Neural cell (in vitro differentiated cells): Measurements from ENCODE around the gene CEP97. TPM values are rescaled to one million over a fixed set of nuclear protein-coding genes. Genes with fewer than 3 reads are reported as not detected.

Experiments
- H2AFZ ChIP-seq: fragments of 200-600, 300-800 bp; sonication (generic), shearing (Covaris generic); 2 replicates; pipeline ENCODE4 v1.6.0; 2014; ENCODE audit warnings: low read depth, mild to moderate bottlenecking, antibody characterized with exemption, low read length, moderate library complexity
- H3F3A ChIP-seq: fragments of 200-600 bp; shearing (Covaris generic); 2 replicates; pipeline ENCODE4 v1.6.1; 2016; ENCODE audit warnings: mild to moderate bottlenecking, moderate library complexity, mixed read lengths, antibody characterized with exemption, low read length; ENCODE audit not compliant: insufficient read depth, poor library complexity, severe bottlenecking
- H3K27ac ChIP-seq: fragments of 200-600, 300-800 bp; sonication (generic), shearing (Covaris generic); 2 replicates; pipeline ENCODE4 v1.5.1; 2014; ENCODE audit warnings: mild to moderate bottlenecking, low read length, moderate library complexity
- H3K27me3 ChIP-seq: fragments of 300-800, 200-600 bp; sonication (generic), shearing (Covaris generic); 2 replicates; pipeline ENCODE4 v1.6.0; 2014; ENCODE audit warnings: mild to moderate bottlenecking, low read depth, low read length, moderate library complexity; ENCODE audit not compliant: insufficient read depth
- H3K36me3 ChIP-seq: fragments of 300-800, 200-600 bp; sonication (generic), shearing (Covaris generic); 2 replicates; pipeline ENCODE4 v1.5.1; 2014; ENCODE audit warnings: mild to moderate bottlenecking, antibody characterized with exemption, low read length, moderate library complexity; ENCODE audit not compliant: insufficient read depth
- H3K4me2 ChIP-seq: fragments of 300-800, 200-600 bp; sonication (generic), shearing (Covaris generic); 2 replicates; pipeline ENCODE4 v1.6.0; 2014; ENCODE audit warnings: mild to moderate bottlenecking, low read length
- H3K4me3 ChIP-seq: fragments of 300-800, 200-600 bp; sonication (generic), shearing (Covaris generic); 2 replicates; pipeline ENCODE4 v1.5.1; 2014; ENCODE audit warnings: mild to moderate bottlenecking, low read length, moderate library complexity
- H3K79me2 ChIP-seq: fragments of 200-600 bp; shearing (Covaris generic); replicated peaks from 2 replicates; pipeline ENCODE4 v1.6.0; 2014; ENCODE audit warnings: mild to moderate bottlenecking, low read length, moderate library complexity; ENCODE audit not compliant: insufficient read depth
- H3K9ac ChIP-seq: fragments of 300-800, 200-600 bp; sonication (generic), shearing (Covaris generic); 2 replicates; pipeline ENCODE4 v1.6.1; 2016; ENCODE audit warnings: mild to moderate bottlenecking, low read length, mixed read lengths
- H3K9me2 ChIP-seq: fragments of 200-600 bp; shearing (Covaris generic); 2 replicates; pipeline ENCODE4 v1.6.1; 2016; ENCODE audit warnings: mild to moderate bottlenecking, low read length, mixed read lengths; ENCODE audit not compliant: insufficient read depth
- H3K9me3 ChIP-seq: fragments of 200-600, 300-800 bp; sonication (generic), shearing (Covaris generic); 2 replicates; pipeline ENCODE4 v1.6.1; 2016; ENCODE audit warnings: mild to moderate bottlenecking, mixed run types, low read length, moderate library complexity, mixed read lengths
- H4K20me1 ChIP-seq: fragments of 200-600 bp; shearing (Covaris generic); 2 replicates; pipeline ENCODE4 v1.6.1; 2016; ENCODE audit warnings: mild to moderate bottlenecking, mixed run types; ENCODE audit not compliant: insufficient read depth
- CTCF ChIP-seq: fragments of 450-650 bp; IDR thresholded peaks from 2 replicates; pipeline ENCODE4 v1.5.1; 2014; ENCODE audit warnings: antibody characterized with exemption, mild to moderate bottlenecking, moderate library complexity; ENCODE audit not compliant: poor library complexity, severe bottlenecking
- EP300 ChIP-seq: fragments of 450-650 bp; conservative IDR thresholded peaks from 2 replicates; pipeline ENCODE4 v1.6.1; 2014; ENCODE audit warnings: antibody characterized with exemption, mild to moderate bottlenecking, moderate library complexity; ENCODE audit not compliant: poor library complexity, severe bottlenecking
- EZH2 ChIP-seq: fragments of 200-600, 300-800 bp; shearing (Covaris generic), sonication (generic); IDR thresholded peaks from 2 replicates; pipeline ENCODE4 v1.6.1; 2014; ENCODE audit warnings: antibody characterized with exemption, low read length, borderline replicate concordance, mild to moderate bottlenecking; ENCODE audit not compliant: insufficient read depth, poor library complexity, severe bottlenecking
- MXI1 ChIP-seq: fragments of 450-650 bp; conservative IDR thresholded peaks from 2 replicates; pipeline ENCODE4 v1.6.1; 2014; ENCODE audit warnings: antibody characterized with exemption, mild to moderate bottlenecking; ENCODE audit not compliant: poor library complexity, severe bottlenecking
- POLR2AphosphoS5 ChIP-seq: IDR thresholded peaks from 2 replicates; pipeline ENCODE4 v1.6.1; 2012
- RAD21 ChIP-seq: fragments of 450-650 bp; conservative IDR thresholded peaks from 2 replicates; pipeline ENCODE4 v1.6.1; 2014; ENCODE audit warnings: antibody characterized with exemption, mild to moderate bottlenecking, moderate library complexity
- REST ChIP-seq: IDR thresholded peaks from 2 replicates; pipeline ENCODE4 v1.6.1; 2012; ENCODE audit warnings: borderline replicate concordance
- SMC3 ChIP-seq: fragments of 450-650 bp; conservative IDR thresholded peaks from 2 replicates; pipeline ENCODE4 v1.6.1; 2014; ENCODE audit warnings: antibody characterized with exemption, mild to moderate bottlenecking, moderate library complexity; ENCODE audit not compliant: poor library complexity
- TAF1 ChIP-seq: IDR thresholded peaks from 2 replicates; pipeline ENCODE4 v1.6.1; 2012; ENCODE audit warnings: low read depth
- polyA minus RNA-seq: library from RNA; depleted of rRNA, polyadenylated mRNA; stranded (reverse); fragments of >200 nt; gene quantifications from 2 replicates; pipeline ENCODE4 v1.2.3, GENCODE V29; 2014
- polyA plus RNA-seq: library from polyadenylated mRNA; depleted of rRNA; stranded (reverse); fragments of >200 nt; gene quantifications from 2 replicates; pipeline ENCODE4 v1.2.3, GENCODE V29; 2014

Gene CEP97
- polyA plus RNA-seq: 45.2 and 52.9 TPM in 2 replicates
- 136 and 143 TPM in 2 replicates for polyA minus RNA-seq

- peak within 1 kb of the TSS; percentile 92 for H3K27ac ChIP-seq
- no peaks in the 10 kb centered on the region for H3K9me2 ChIP-seq
- TF ChIP-seq RAD21 (peak; percentile 5), REST (no peak), POLR2AphosphoS5 (peak; percentile 91), MXI1 (peak; percentile 87), CTCF (peak; percentile 34), EZH2 (no peak), SMC3 (peak; percentile 23), TAF1 (peak; percentile 70), EP300 (peak; percentile 45)
- peak within 1 kb of the TSS; percentile 89 for H3K9ac ChIP-seq
- H2AFZ ChIP-seq: peak within 1 kb of the TSS; percentile 92
- no peaks in the 10 kb centered on the region for H3K27me3 ChIP-seq
- H3K4me2 ChIP-seq: peak within 1 kb of the TSS; percentile 90
- no peaks in the 10 kb centered on the region for H4K20me1 ChIP-seq
- H3F3A ChIP-seq: peaks cover 4% of the 10 kb centered on the region
- H3K36me3 ChIP-seq: peaks cover 6% of the 10 kb centered on the region
- H3K79me2 ChIP-seq: peaks cover 25% of the 10 kb centered on the region
- H3K9me3 ChIP-seq: no peaks in the 10 kb centered on the region
- peak within 1 kb of the TSS; percentile 74 for H3K4me3 ChIP-seq
Measured at GRCh38 chr3:101724329-101725193, at the start of gene CEP97. CEP97 (plus strand) TSS chr3:101724614; CDS start chr3:101724677, 63 bp downstream.

- Histone ChIP-seq H3K9me3 (no peaks in the 10 kb centered on the region), H3K4me3 (peak overlapping the region; percentile 91), H2AFZ (peak overlapping the region; percentile 61), H3F3A (peaks cover 4% of the 10 kb centered on the region), H3K9me2 (no peaks in the 10 kb centered on the region), H4K20me1 (no peaks in the 10 kb centered on the region), H3K36me3 (peaks cover 8% of the 10 kb centered on the region), H3K27me3 (no peaks in the 10 kb centered on the region), H3K27ac (peak overlapping the region; percentile 96), H3K4me2 (peak overlapping the region; percentile 52), H3K79me2 (peaks cover 31% of the 10 kb centered on the region), H3K9ac (peak overlapping the region; percentile 96)
- TF ChIP-seq TAF1 (no peak), CTCF (no peak), MXI1 (no peak), EZH2 (no peak)
Measured at GRCh38 chr3:101675709-101676215, 48.7 kb upstream of the CEP97 start.
